Measurements from ENCODE around the gene ZFAND3.
"Not testable (repeated sequence)": the region's sequence is repeated elsewhere in the genome, so short reads cannot be mapped to it uniquely, and the experiment has no call there.

Gene ZFAND3

GRCh38 chr6:37960139-37960935 is 140.8 kb downstream of the ZFAND3 start:
- no peak for DNase-seq
- Histone ChIP-seq H3K9me3 (ENCODE audit: control insufficient read depth, low read length) (no peaks in the 10 kb centered on the region), H3K27ac (ENCODE audit: insufficient read depth, low read length, poor library complexity, severe bottlenecking) (no peak overlapping the region), H3K36me3 (ENCODE audit: control insufficient read depth, insufficient read depth, low read length) (no peaks in the 10 kb centered on the region), H3K4me3 (ENCODE audit: insufficient read depth, low read depth, low read length, poor library complexity, severe bottlenecking) (no peak overlapping the region), H3K4me1 (ENCODE audit: control insufficient read depth, insufficient read depth, low read length, poor library complexity, severe bottlenecking) (no peaks in the 10 kb centered on the region), H3K27me3 (replicated peaks; ENCODE audit: control insufficient read depth, insufficient read depth, low read length, poor library complexity, severe bottlenecking) (no peaks in the 10 kb centered on the region)

- H3K4me3 ChIP-seq (ENCODE audit: insufficient read depth, low read depth, low read length, poor library complexity, severe bottlenecking); H3K4me1 ChIP-seq (ENCODE audit: control insufficient read depth, insufficient read depth, low read length, poor library complexity, severe bottlenecking); DNase-seq; H3K27ac ChIP-seq (ENCODE audit: insufficient read depth, low read length, poor library complexity, severe bottlenecking); H3K27me3 ChIP-seq (replicated peaks; ENCODE audit: control insufficient read depth, insufficient read depth, low read length, poor library complexity, severe bottlenecking); H3K36me3 ChIP-seq (ENCODE audit: control insufficient read depth, insufficient read depth, low read length); H3K9me3 ChIP-seq (ENCODE audit: control insufficient read depth, low read length): not testable (repeated sequence)
Measured at GRCh38 chr6:37962481-37963080, 143.1 kb downstream of the ZFAND3 start.

DNA sequence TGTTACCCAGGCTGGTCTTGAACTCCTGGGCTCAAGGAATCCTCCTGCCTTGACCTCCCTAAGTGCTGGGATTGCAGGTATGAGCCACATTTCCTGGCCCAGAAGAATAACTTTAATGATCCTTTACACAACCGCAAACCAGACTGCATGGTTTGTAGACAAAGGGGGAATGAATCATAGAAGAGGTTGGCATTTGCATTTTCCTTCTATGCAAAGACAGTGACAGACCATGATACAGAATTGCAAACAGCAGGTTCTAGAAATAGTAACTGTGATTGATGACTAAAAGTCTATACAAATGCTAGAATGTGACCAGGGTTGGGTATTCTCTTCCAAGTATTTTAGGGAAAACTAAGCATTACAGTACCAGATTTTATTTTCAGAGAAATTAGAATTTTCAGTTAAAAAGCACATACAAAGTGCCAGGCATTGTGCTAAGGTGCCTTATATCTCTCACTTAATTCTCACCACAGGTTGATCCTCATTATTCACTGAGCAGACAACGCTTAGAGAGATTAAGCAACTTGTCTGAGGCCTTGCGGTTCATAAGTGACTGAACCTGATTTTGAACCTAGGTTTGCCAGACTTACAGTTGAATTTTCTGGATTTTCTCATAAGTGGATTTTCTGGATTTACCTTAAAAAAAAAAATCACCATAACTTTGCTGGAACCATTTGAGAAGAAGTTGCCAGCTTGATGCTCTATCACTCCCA is 146.6 kb downstream of the ZFAND3 start:
- DNase-seq, result no peak
- Histone ChIP-seq H3K36me3 (ENCODE audit: control insufficient read depth, insufficient read depth, low read length) (no peaks in the 10 kb centered on the region), H3K4me3 (ENCODE audit: insufficient read depth, low read depth, low read length, poor library complexity, severe bottlenecking) (no peak overlapping the region), H3K4me1 (ENCODE audit: control insufficient read depth, insufficient read depth, low read length, poor library complexity, severe bottlenecking) (no peaks in the 10 kb centered on the region), H3K27me3 (replicated peaks; ENCODE audit: control insufficient read depth, insufficient read depth, low read length, poor library complexity, severe bottlenecking) (no peaks in the 10 kb centered on the region), H3K27ac (ENCODE audit: insufficient read depth, low read length, poor library complexity, severe bottlenecking) (no peak overlapping the region), H3K9me3 (ENCODE audit: control insufficient read depth, low read length) (no peaks in the 10 kb centered on the region)

- DNase-seq, result no peak
- Histone ChIP-seq H3K27ac (ENCODE audit: insufficient read depth, low read length, poor library complexity, severe bottlenecking) (no peak overlapping the region), H3K4me1 (ENCODE audit: control insufficient read depth, insufficient read depth, low read length, poor library complexity, severe bottlenecking) (no peaks in the 10 kb centered on the region), H3K4me3 (ENCODE audit: insufficient read depth, low read depth, low read length, poor library complexity, severe bottlenecking) (no peak overlapping the region), H3K27me3 (replicated peaks; ENCODE audit: control insufficient read depth, insufficient read depth, low read length, poor library complexity, severe bottlenecking) (no peaks in the 10 kb centered on the region), H3K9me3 (ENCODE audit: control insufficient read depth, low read length) (no peaks in the 10 kb centered on the region), H3K36me3 (ENCODE audit: control insufficient read depth, insufficient read depth, low read length) (no peaks in the 10 kb centered on the region)
Measured at GRCh38 chr6:37966801-37967200, 147.3 kb downstream of the ZFAND3 start.

DNA sequence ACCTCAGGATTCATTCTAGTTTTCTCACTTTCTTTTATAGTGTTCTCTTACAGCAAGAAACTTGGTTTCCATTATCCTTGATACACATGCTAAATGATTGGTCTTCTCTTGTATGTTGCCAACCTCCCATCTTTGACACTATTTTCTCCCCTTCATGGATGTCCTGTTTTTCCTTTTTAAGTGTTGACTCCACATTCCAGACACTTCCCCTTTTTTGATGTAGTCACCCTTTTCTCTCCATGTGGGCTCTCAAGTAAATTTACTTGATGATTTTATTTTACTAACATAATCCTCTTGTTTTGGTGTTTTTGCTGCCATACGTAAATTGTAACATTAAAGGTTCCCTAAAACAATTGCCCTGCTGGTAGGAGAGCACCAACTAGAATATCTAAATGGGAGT is 148.1 kb downstream of the ZFAND3 start:
- no peak overlapping the region for H3K4me3 ChIP-seq (ENCODE audit: insufficient read depth, low read depth, low read length, poor library complexity, severe bottlenecking)
- H3K27me3 ChIP-seq (replicated peaks; ENCODE audit: control insufficient read depth, insufficient read depth, low read length, poor library complexity, severe bottlenecking), result no peaks in the 10 kb centered on the region
- H3K27ac ChIP-seq (ENCODE audit: insufficient read depth, low read length, poor library complexity, severe bottlenecking), result no peak overlapping the region
- no peaks in the 10 kb centered on the region for H3K9me3 ChIP-seq (ENCODE audit: control insufficient read depth, low read length)
- H3K36me3 ChIP-seq (ENCODE audit: control insufficient read depth, insufficient read depth, low read length), result no peaks in the 10 kb centered on the region
- DNase-seq, result no peak
- no peaks in the 10 kb centered on the region for H3K4me1 ChIP-seq (ENCODE audit: control insufficient read depth, insufficient read depth, low read length, poor library complexity, severe bottlenecking)

DNA sequence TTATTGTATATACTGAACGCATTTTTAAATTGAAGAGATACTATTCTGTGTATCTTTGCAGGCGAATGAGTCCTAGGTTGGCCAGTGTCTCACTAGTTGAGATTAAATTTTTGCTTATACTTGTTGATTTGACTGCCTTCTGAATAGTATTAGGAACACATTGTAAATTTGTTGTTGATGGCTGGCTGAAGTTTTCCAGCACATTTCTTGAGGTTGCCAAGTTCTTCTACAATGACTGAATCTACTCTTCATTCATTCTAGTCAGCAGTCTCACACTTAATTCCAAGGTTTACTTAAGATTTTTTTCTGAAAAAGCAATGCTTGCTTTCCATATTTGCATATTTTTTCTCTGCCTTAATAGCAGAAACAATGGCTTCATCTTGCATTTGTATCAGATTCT is 151.7 kb downstream of the ZFAND3 start:
- no peak for DNase-seq
- Histone ChIP-seq H3K9me3 (ENCODE audit: control insufficient read depth, low read length) (peaks cover 6% of the 10 kb centered on the region), H3K4me3 (ENCODE audit: insufficient read depth, low read depth, low read length, poor library complexity, severe bottlenecking) (no peak overlapping the region), H3K36me3 (ENCODE audit: control insufficient read depth, insufficient read depth, low read length) (no peaks in the 10 kb centered on the region), H3K27me3 (replicated peaks; ENCODE audit: control insufficient read depth, insufficient read depth, low read length, poor library complexity, severe bottlenecking) (no peaks in the 10 kb centered on the region), H3K27ac (ENCODE audit: insufficient read depth, low read length, poor library complexity, severe bottlenecking) (no peak overlapping the region), H3K4me1 (ENCODE audit: control insufficient read depth, insufficient read depth, low read length, poor library complexity, severe bottlenecking) (no peaks in the 10 kb centered on the region)

GRCh38 chr6:37971711-37972390 is 152.3 kb downstream of the ZFAND3 start:
- H3K27ac ChIP-seq (ENCODE audit: insufficient read depth, low read length, poor library complexity, severe bottlenecking), result no peak overlapping the region
- H3K27me3 ChIP-seq (replicated peaks; ENCODE audit: control insufficient read depth, insufficient read depth, low read length, poor library complexity, severe bottlenecking), result no peaks in the 10 kb centered on the region
- H3K36me3 ChIP-seq (ENCODE audit: control insufficient read depth, insufficient read depth, low read length), result no peaks in the 10 kb centered on the region
- no peaks in the 10 kb centered on the region for H3K4me1 ChIP-seq (ENCODE audit: control insufficient read depth, insufficient read depth, low read length, poor library complexity, severe bottlenecking)
- H3K9me3 ChIP-seq (ENCODE audit: control insufficient read depth, low read length), result peaks cover 6% of the 10 kb centered on the region
- no peak overlapping the region for H3K4me3 ChIP-seq (ENCODE audit: insufficient read depth, low read depth, low read length, poor library complexity, severe bottlenecking)
- no peak for DNase-seq

- H3K9me3 ChIP-seq (ENCODE audit: control insufficient read depth, low read length), result peaks cover 6% of the 10 kb centered on the region
- no peak for DNase-seq
- H3K27ac ChIP-seq (ENCODE audit: insufficient read depth, low read length, poor library complexity, severe bottlenecking), result no peak overlapping the region
- no peak overlapping the region for H3K4me3 ChIP-seq (ENCODE audit: insufficient read depth, low read depth, low read length, poor library complexity, severe bottlenecking)
- no peaks in the 10 kb centered on the region for H3K36me3 ChIP-seq (ENCODE audit: control insufficient read depth, insufficient read depth, low read length)
- no peaks in the 10 kb centered on the region for H3K27me3 ChIP-seq (replicated peaks; ENCODE audit: control insufficient read depth, insufficient read depth, low read length, poor library complexity, severe bottlenecking)
- H3K4me1 ChIP-seq (ENCODE audit: control insufficient read depth, insufficient read depth, low read length, poor library complexity, severe bottlenecking), result no peaks in the 10 kb centered on the region
Measured at GRCh38 chr6:37972994-37973757, 153.6 kb downstream of the ZFAND3 start.

- peaks cover 6% of the 10 kb centered on the region for H3K9me3 ChIP-seq (ENCODE audit: control insufficient read depth, low read length)
- H3K36me3 ChIP-seq (ENCODE audit: control insufficient read depth, insufficient read depth, low read length), result no peaks in the 10 kb centered on the region
- H3K27ac ChIP-seq (ENCODE audit: insufficient read depth, low read length, poor library complexity, severe bottlenecking), result no peak overlapping the region
- H3K27me3 ChIP-seq (replicated peaks; ENCODE audit: control insufficient read depth, insufficient read depth, low read length, poor library complexity, severe bottlenecking), result no peaks in the 10 kb centered on the region
- no peak overlapping the region for H3K4me3 ChIP-seq (ENCODE audit: insufficient read depth, low read depth, low read length, poor library complexity, severe bottlenecking)
- H3K4me1 ChIP-seq (ENCODE audit: control insufficient read depth, insufficient read depth, low read length, poor library complexity, severe bottlenecking), result no peaks in the 10 kb centered on the region
- no peak for DNase-seq
Measured at GRCh38 chr6:37974381-37974780, 154.9 kb downstream of the ZFAND3 start.

All from effector memory CD4-positive, alpha-beta T cell (primary cell).